Neuronal stem cell (in vitro differentiated cells): ENCODE data around the gene CCL28. TPM values are rescaled to one million over a fixed set of nuclear protein-coding genes. Genes with fewer than 3 reads are reported as not detected.
A peak's percentile ranks its signal among the peaks of the same experiment; 100 is the strongest.
"Not testable (repeated sequence)": the region's sequence is repeated elsewhere in the genome, so short reads cannot be mapped to it uniquely, and the experiment has no call there.

Experiments used
- DNase-seq: peaks from one replicate; pipeline ENCODE4 v3.0.0-alpha.2; 2013; ENCODE audit warnings: low spot score
- H2AFZ ChIP-seq: one replicate; pipeline ENCODE4 v1.6.1; 2013; ENCODE audit warnings: mild to moderate bottlenecking, low read length, inconsistent platforms
- H2AK5ac ChIP-seq: 2 replicates; pipeline ENCODE4 v1.6.1; 2013; ENCODE audit warnings: low read depth, mild to moderate bottlenecking, inconsistent platforms, low read length, moderate library complexity, mixed read lengths
- H2BK120ac ChIP-seq: 2 replicates; pipeline ENCODE4 v1.6.1; 2013; ENCODE audit warnings: low read depth, mild to moderate bottlenecking, inconsistent platforms, low read length, moderate library complexity, mixed read lengths
- H2BK12ac ChIP-seq: one replicate; pipeline ENCODE4 v1.6.1; 2013; ENCODE audit warnings: low read length, inconsistent platforms
- H2BK15ac ChIP-seq: 2 replicates; pipeline ENCODE4 v1.6.1; 2013; ENCODE audit warnings: mild to moderate bottlenecking, low read length, inconsistent platforms, mixed read lengths
- H2BK5ac ChIP-seq: one replicate; pipeline ENCODE4 v1.6.1; 2013; ENCODE audit warnings: inconsistent platforms, mild to moderate bottlenecking, low read length, moderate library complexity
- H3K14ac ChIP-seq: one replicate; pipeline ENCODE4 v1.6.1; 2013; ENCODE audit warnings: low read length, inconsistent platforms
- H3K18ac ChIP-seq: 2 replicates; pipeline ENCODE4 v1.6.1; 2013; ENCODE audit warnings: low read length, inconsistent platforms
- H3K23ac ChIP-seq: 2 replicates; pipeline ENCODE4 v1.6.1; 2013; ENCODE audit warnings: low read depth, mild to moderate bottlenecking, mixed read lengths, low read length, inconsistent platforms; ENCODE audit not compliant: poor library complexity
- H3K27ac ChIP-seq: replicated peaks from 3 replicates; pipeline ENCODE4 v1.5.1; 2013; ENCODE audit warnings: low read length, inconsistent platforms
- H3K27me3 ChIP-seq, 3 experiments: 2 replicates each; pipeline ENCODE4 v1.6.1; 2013; ENCODE audit warnings: low read length in 3 of 3, mild to moderate bottlenecking in 2 of 3, inconsistent platforms in 1 of 3, low read depth in 1 of 3, mixed read lengths in 1 of 3, moderate library complexity in 1 of 3; ENCODE audit not compliant: control insufficient read depth in 3 of 3, insufficient read depth in 3 of 3
- H3K36me3 ChIP-seq, 2 donors: replicated peaks in 1 of 2; 2 replicates each; pipeline ENCODE4 v1.6.1; 2013; ENCODE audit warnings: low read length in 2 of 2; ENCODE audit not compliant: control insufficient read depth in 2 of 2, insufficient read depth in 2 of 2
- H3K4ac ChIP-seq: 2 replicates; pipeline ENCODE4 v1.6.1; 2013; ENCODE audit warnings: inconsistent platforms, mild to moderate bottlenecking, low read length, moderate library complexity
- H3K4me1 ChIP-seq, 2 donors: 1 replicate in 1 of 2; 2 replicates in 1 of 2; pipeline ENCODE4 v1.6.1; 2013; ENCODE audit warnings: low read length in 2 of 2, low read depth in 1 of 2; ENCODE audit not compliant: control insufficient read depth in 2 of 2, insufficient read depth in 1 of 2
- H3K4me2 ChIP-seq: one replicate; pipeline ENCODE4 v1.6.1; 2013; ENCODE audit warnings: mild to moderate bottlenecking, low read length, inconsistent platforms; ENCODE audit not compliant: insufficient read depth, poor library complexity, severe bottlenecking
- H3K4me3 ChIP-seq, 2 donors: 2 replicates each; pipeline ENCODE4 v1.5.1; 2013; ENCODE audit warnings: low read length in 2 of 2, mild to moderate bottlenecking in 2 of 2, inconsistent platforms in 1 of 2, moderate library complexity in 1 of 2
- H3K79me1 ChIP-seq: one replicate; pipeline ENCODE4 v1.6.1; 2013; ENCODE audit warnings: low read depth, mild to moderate bottlenecking, inconsistent platforms, low read length, moderate library complexity
- H3K9ac ChIP-seq: one replicate; pipeline ENCODE4 v1.6.1; 2013; ENCODE audit warnings: mild to moderate bottlenecking, low read depth, low read length, inconsistent platforms; ENCODE audit not compliant: poor library complexity
- H3K9me3 ChIP-seq, 2 donors: replicated peaks in 1 of 2; 2 replicates each; pipeline versions ENCODE3 to v1.6.1; 2013; ENCODE audit warnings: low read length in 2 of 2, mild to moderate bottlenecking in 2 of 2, inconsistent platforms in 1 of 2, low read depth in 1 of 2, mixed read lengths in 1 of 2, moderate library complexity in 1 of 2; ENCODE audit not compliant: control insufficient read depth in 2 of 2, insufficient read depth in 1 of 2
- H4K8ac ChIP-seq: one replicate; pipeline ENCODE4 v1.6.1; 2013; ENCODE audit warnings: low read depth, mild to moderate bottlenecking, inconsistent platforms, low read length, moderate library complexity
- H4K91ac ChIP-seq: one replicate; pipeline ENCODE4 v1.6.1; 2013; ENCODE audit warnings: low read length, low read depth, mild to moderate bottlenecking, inconsistent platforms; ENCODE audit not compliant: poor library complexity
- WGBS, 2 donors: extraction: QIAGEN DNeasy Blood & Tissue Kit; methylation state at CpG; one replicate each; pipeline ENCODE4 v1.1.7; 2013; ENCODE audit warnings: missing lambda C conversion rate in 2 of 2, mixed read lengths in 1 of 2; ENCODE audit not compliant: insufficient read length in 2 of 2, insufficient replicate concordance in 1 of 2; ENCODE audit errors: extremely low coverage in 2 of 2; 5-methylcytosine and 5-hydroxymethylcytosine counted together
- polyA plus RNA-seq, 2 experiments: library from polyadenylated mRNA; stranded (reverse); fragments of 200-250 nt; gene quantifications; one replicate each; pipeline ENCODE4 v1.2.3, GENCODE V29; 2013

The CCL28 gene, protein sequence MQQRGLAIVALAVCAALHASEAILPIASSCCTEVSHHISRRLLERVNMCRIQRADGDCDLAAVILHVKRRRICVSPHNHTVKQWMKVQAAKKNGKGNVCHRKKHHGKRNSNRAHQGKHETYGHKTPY
- 0.03 TPM for polyA plus RNA-seq (2013, experiment 1 of 2)
- polyA plus RNA-seq (2013, experiment 2 of 2) = 0.04 TPM

DNA sequence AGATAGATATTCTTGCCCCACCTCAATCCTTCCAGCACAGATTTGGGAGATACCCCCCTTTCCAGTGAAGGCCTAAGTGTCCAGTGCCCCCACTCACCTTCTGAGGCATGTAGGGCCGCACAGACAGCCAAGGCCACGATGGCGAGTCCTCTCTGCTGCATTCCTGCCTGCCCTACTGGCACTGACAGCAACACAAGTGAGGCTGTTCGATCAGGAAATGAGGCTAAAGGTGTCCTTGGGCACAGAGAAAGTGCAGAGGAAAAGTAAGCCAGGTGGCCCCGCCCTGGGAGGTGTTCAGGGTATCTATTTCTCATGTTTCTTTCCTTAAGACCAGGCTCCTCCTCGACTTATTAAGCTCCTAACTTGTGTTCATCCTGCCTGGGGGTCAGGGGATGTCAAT, at the start of gene CCL28:
CCL28 (minus strand) TSS at position 236 of the 400 bp plus-strand sequence; CDS start at position 161, 75 bp downstream.
- Histone ChIP-seq H2BK5ac (no peak within 1 kb of the TSS), H2BK15ac (no peak within 1 kb of the TSS), H4K8ac (no peak within 1 kb of the TSS), H3K36me3 (no peaks in the 10 kb centered on the region), H2AK5ac (no peak within 1 kb of the TSS), H3K9me3 (no peaks in the 10 kb centered on the region), H3K4ac (no peak within 1 kb of the TSS), H2AFZ (no peak within 1 kb of the TSS), H3K27me3 (peaks cover 0 to 11% (median 0%) of the 10 kb centered on the region in 3 experiments), H3K4me3 (no peak within 1 kb of the TSS), H3K27ac (no peak within 1 kb of the TSS), H3K14ac (no peak within 1 kb of the TSS), H3K4me2 (no peak within 1 kb of the TSS), H3K79me1 (no peaks in the 10 kb centered on the region), H3K18ac (no peak within 1 kb of the TSS), H4K91ac (no peak within 1 kb of the TSS), H3K4me1 (no peaks in the 10 kb centered on the region), H2BK120ac (no peak within 1 kb of the TSS), H2BK12ac (no peak within 1 kb of the TSS), H3K23ac (no peak within 1 kb of the TSS), H3K9ac (no peak within 1 kb of the TSS)
- no peak for DNase-seq
- no CpG with 5 or more reads among the region's 6 CpGs for WGBS, 2 donors

DNA sequence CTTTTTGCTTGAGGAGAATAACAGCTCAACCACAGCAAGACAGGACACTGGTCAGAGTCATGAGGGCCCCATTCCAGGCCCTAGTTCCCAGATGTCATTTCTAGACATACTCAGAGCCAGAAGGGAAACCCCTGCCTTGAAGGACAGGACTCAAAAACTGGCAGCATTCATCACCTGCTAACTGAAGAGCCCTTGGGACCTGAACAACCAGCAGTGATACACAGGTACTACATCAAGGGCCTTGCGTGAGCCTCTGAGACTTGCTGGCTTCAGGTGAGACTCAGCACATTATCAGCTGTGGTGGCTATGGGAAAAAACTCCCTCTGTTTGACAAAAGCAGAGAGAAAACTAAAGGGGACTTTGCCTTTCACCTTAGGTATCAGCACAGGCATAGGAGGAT, 48.9 kb upstream of the CCL28 start:
- Histone ChIP-seq H2BK12ac (peak overlapping the region; percentile 25), H3K18ac (no peak overlapping the region), H2BK15ac (no peak overlapping the region), H3K4me1 (no peaks in the 10 kb centered on the region), H3K4ac (no peak overlapping the region), H2AFZ (no peak overlapping the region), H3K14ac (no peak overlapping the region), H4K91ac (no peak overlapping the region), H3K27ac (no peak overlapping the region), H3K4me2 (no peak overlapping the region), H2AK5ac (no peak overlapping the region), H2BK5ac (no peak overlapping the region), H3K9ac (no peak overlapping the region), H4K8ac (no peak overlapping the region), H3K4me3 (no peak overlapping the region), H3K23ac (no peak overlapping the region), H3K79me1 (no peaks in the 10 kb centered on the region), H3K27me3 (no peaks in the 10 kb centered on the region), H2BK120ac (no peak overlapping the region), H3K9me3 (peaks cover 8 to 21% of the 10 kb centered on the region in 2 donors), H3K36me3 (no peaks in the 10 kb centered on the region)
- WGBS, 2 donors = no CpG with 5 or more reads among the region's 1 CpG
- DNase-seq = no peak

DNA sequence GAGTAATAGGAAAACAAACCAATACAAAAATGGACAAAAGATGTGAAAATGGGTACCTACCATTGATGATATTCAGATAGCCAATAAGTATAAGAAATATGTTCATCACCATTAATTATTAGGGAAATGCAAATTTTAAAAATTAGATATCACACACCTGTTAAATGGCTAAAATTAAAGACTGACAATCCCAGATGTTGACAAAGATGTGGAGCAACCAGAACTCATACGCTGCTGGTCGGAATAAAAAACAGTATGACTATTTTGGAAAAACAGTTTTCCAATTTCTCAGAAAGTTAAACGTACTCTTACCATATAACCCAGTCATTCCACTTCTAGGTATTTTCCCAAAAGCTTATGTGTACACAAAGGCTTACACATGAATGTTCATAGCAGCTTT, 44.4 kb upstream of the CCL28 start:
- Histone ChIP-seq H3K36me3 (no peaks in the 10 kb centered on the region), H2AFZ (no peak overlapping the region), H2AK5ac (no peak overlapping the region), H2BK120ac (no peak overlapping the region), H4K8ac (no peak overlapping the region), H3K9ac (no peak overlapping the region), H3K4ac (no peak overlapping the region), H2BK5ac (no peak overlapping the region), H3K18ac (no peak overlapping the region), H3K27ac (no peak overlapping the region), H3K14ac (no peak overlapping the region), H3K23ac (no peak overlapping the region), H4K91ac (no peak overlapping the region), H3K4me1 (no peaks in the 10 kb centered on the region), H3K4me2 (no peak overlapping the region), H3K4me3 (no peak overlapping the region), H2BK15ac (no peak overlapping the region), H3K79me1 (no peaks in the 10 kb centered on the region), H2BK12ac (no peak overlapping the region), H3K27me3 (no peaks in the 10 kb centered on the region), H3K9me3 (peaks cover 8 to 20% of the 10 kb centered on the region in 2 donors)
- no CpG with 5 or more reads among the region's 3 CpGs for WGBS, 2 donors
- DNase-seq = no peak

DNA sequence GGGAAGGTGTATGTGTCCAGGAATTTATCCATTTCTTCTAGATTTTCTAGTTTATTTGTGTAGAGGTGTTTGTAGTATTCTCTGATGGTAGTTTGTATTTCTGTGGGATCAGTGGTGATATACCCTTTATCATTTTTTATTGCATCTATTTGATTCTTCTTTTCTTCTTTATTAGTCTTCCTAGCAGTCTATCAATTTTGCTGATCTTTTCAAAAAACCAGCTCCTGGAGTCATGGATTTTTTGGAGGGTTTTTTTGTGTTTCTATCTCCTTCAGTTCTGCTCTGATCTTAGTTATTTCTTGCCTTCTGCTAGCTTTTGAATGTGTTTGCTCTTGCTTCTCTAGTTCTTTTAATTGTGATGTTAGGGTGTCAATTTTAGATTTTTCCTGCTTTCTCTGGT, 29.4 kb upstream of the CCL28 start:
- peaks cover 3 to 11% of the 10 kb centered on the region in 2 donors for H3K36me3 ChIP-seq
- not testable (repeated sequence) for H4K91ac ChIP-seq, H3K4ac ChIP-seq, H3K9ac ChIP-seq, H3K27ac ChIP-seq, H3K79me1 ChIP-seq, H2BK120ac ChIP-seq, H3K4me1 ChIP-seq, H3K9me3 ChIP-seq, H3K27me3 ChIP-seq, H2BK5ac ChIP-seq, H3K23ac ChIP-seq, H2AK5ac ChIP-seq, DNase-seq, H3K4me3 ChIP-seq, H3K14ac ChIP-seq, H2BK15ac ChIP-seq, H3K18ac ChIP-seq, H2BK12ac ChIP-seq, H2AFZ ChIP-seq, H3K4me2 ChIP-seq, H4K8ac ChIP-seq
